A549 (cell line): ENCODE measurements around the gene NFIX. TPM values are rescaled to one million over a fixed set of nuclear protein-coding genes. Genes with fewer than 3 reads are reported as not detected.

Experiments used
- ATAC-seq, 2 experiments: fragments of 200-7000 bp in 1 of 2; fragments of >200 bp in 1 of 2; cut with Nextera tagmentation in 1 of 2; cut with Tn5 transposase in 1 of 2; 3 replicates each; pipeline versions ENCODE4 v1.8.0 to v1.9.1; 2018 to 2020; ENCODE audit warnings: mild to moderate bottlenecking in 1 of 2, moderate library complexity in 1 of 2
- CTCF ChIA-PET: fragments of 300-600 bp; sonication (Branson Sonifier 250); formaldehyde crosslinking; extraction: SDS; loops from one replicate; lab custom pipeline; 2021; ENCODE audit warnings: antibody characterized with exemption, inconsistent platforms; lab: Yijun Ruan, JAX
- POLR2A ChIA-PET: fragments of 350-600 bp; formaldehyde crosslinking; extraction: SDS; loops from one replicate; lab custom pipeline; 2021; ENCODE audit warnings: antibody characterized with exemption, inconsistent platforms; lab: Yijun Ruan, JAX
- DNase-seq, 2 experiments: peaks; one replicate each; pipeline versions ENCODE4 v3.0.0 to v3.0.0-alpha.2; 2011 to 2016; ENCODE audit warnings: low read depth in 1 of 2, low spot score in 1 of 2
- FAIRE-seq: peaks from 2 replicates; lab custom pipeline; 2011; peaks lifted over from hg19 to GRCh38; lab: Jason Lieb, UNC
- H3K27ac ChIP-seq, 2 experiments: fragments of >200 bp; sonication (Bioruptor Twin); formaldehyde crosslinking; 3 replicates each; pipeline ENCODE4 v1.5.1; 2016 to 2017
- H3K4me1 ChIP-seq: fragments of >200 bp; sonication (Bioruptor Twin); formaldehyde crosslinking; 3 replicates; pipeline ENCODE4 v1.6.1; 2016
- H3K4me2 ChIP-seq: fragments of >200 bp; sonication (Bioruptor Twin); formaldehyde crosslinking; 3 replicates; pipeline ENCODE4 v1.6.1; 2016
- H3K4me3 ChIP-seq: fragments of >200 bp; sonication (Bioruptor Twin); formaldehyde crosslinking; 3 replicates; pipeline ENCODE4 v1.5.1; 2016
- H3K9me3 ChIP-seq: fragments of >200 bp; sonication (Bioruptor Twin); formaldehyde crosslinking; 3 replicates; pipeline ENCODE4 v1.6.1; 2016
- ATOH8 ChIP-seq: fragments of 250-450 bp; sonication (Bioruptor Pico); IDR thresholded peaks from 2 replicates; pipeline ENCODE4 v1.5.0; 2020; ENCODE audit warnings: low read depth, mild to moderate bottlenecking, moderate library complexity
- BHLHE40 ChIP-seq: IDR thresholded peaks from 2 replicates; pipeline ENCODE4 v1.6.1; 2012; ENCODE audit warnings: low read depth, low read length, inconsistent platforms
- CEBPB ChIP-seq, 2 experiments: fragments of >200 bp in 1 of 2; sonication (Bioruptor Twin) in 1 of 2; formaldehyde crosslinking in 1 of 2; IDR thresholded peaks; 2 replicates each; pipeline ENCODE4 v1.6.1; 2012 to 2016
- CHD2 ChIP-seq: fragments of 150-350 bp; IDR thresholded peaks from 2 replicates; pipeline ENCODE4 v1.6.1; 2014; ENCODE audit warnings: low read length; ENCODE audit not compliant: partially characterized antibody
- EHF ChIP-seq: fragments of 250-450 bp; sonication (Bioruptor Pico); IDR thresholded peaks from 2 replicates; pipeline ENCODE4 v1.5.0; 2020; ENCODE audit warnings: mild to moderate bottlenecking
- FOSB ChIP-seq: fragments of 250-450 bp; sonication (Bioruptor Pico); IDR thresholded peaks from 2 replicates; pipeline ENCODE4 v1.5.0; 2020; ENCODE audit warnings: mild to moderate bottlenecking, moderate library complexity
- FOSL2 ChIP-seq, 2 experiments: fragments of 450-650 bp in 1 of 2; fragments of >200 bp in 1 of 2; sonication (Bioruptor Twin) in 1 of 2; formaldehyde crosslinking; IDR thresholded peaks; 2 replicates each; pipeline versions ENCODE4 v1.5.0 to v1.6.1; 2016 to 2020; ENCODE audit warnings: mild to moderate bottlenecking in 1 of 2, moderate library complexity in 1 of 2
- GATA3 ChIP-seq: IDR thresholded peaks from 2 replicates; pipeline ENCODE4 v1.6.1; 2012; ENCODE audit warnings: borderline replicate concordance
- HEYL ChIP-seq: fragments of 250-450 bp; sonication (Bioruptor Pico); IDR thresholded peaks from 2 replicates; pipeline ENCODE4 v1.8.0; 2021; ENCODE audit warnings: mild to moderate bottlenecking, moderate library complexity
- HMGXB4 ChIP-seq: fragments of 250-450 bp; sonication (Bioruptor Pico); IDR thresholded peaks from 2 replicates; pipeline ENCODE4 v1.5.0; 2021; ENCODE audit warnings: mild to moderate bottlenecking, moderate library complexity, borderline replicate concordance
- HOXB13 ChIP-seq: fragments of 250-450 bp; sonication (Bioruptor Pico); IDR thresholded peaks from 2 replicates; pipeline ENCODE4 v1.5.0; 2020; ENCODE audit warnings: low read depth, mild to moderate bottlenecking, moderate library complexity
- HOXB5 ChIP-seq: fragments of 250-450 bp; sonication (Bioruptor Pico); IDR thresholded peaks from 2 replicates; pipeline ENCODE4 v1.5.0; 2020; ENCODE audit warnings: mild to moderate bottlenecking, moderate library complexity
- JUN ChIP-seq, 2 experiments: fragments of >200 bp; sonication (Bioruptor Twin); formaldehyde crosslinking; IDR thresholded peaks; 2 replicates in 1 of 2; 3 replicates in 1 of 2; pipeline ENCODE4 v1.6.1; 2016 to 2017
- KDM5A ChIP-seq: fragments of 200-600 bp; sonication (generic); IDR thresholded peaks from 2 replicates; pipeline ENCODE4 v1.6.1; 2016; ENCODE audit warnings: antibody characterized with exemption, mild to moderate bottlenecking
- MAFK ChIP-seq: fragments of 450-650 bp; IDR thresholded peaks from 2 replicates; pipeline ENCODE4 v1.6.1; 2014; ENCODE audit not compliant: partially characterized antibody
- MAX ChIP-seq: IDR thresholded peaks from 2 replicates; pipeline ENCODE4 v1.6.1; 2012
- MYC ChIP-seq: IDR thresholded peaks from 2 replicates; pipeline ENCODE4 v1.6.1; 2012; ENCODE audit warnings: mild to moderate bottlenecking, inconsistent platforms, low read length, improper control_type of control experiment, borderline replicate concordance
- NFE2L2 ChIP-seq: fragments of 150-350 bp; conservative IDR thresholded peaks from 2 replicates; pipeline ENCODE4 v1.6.1; 2014; ENCODE audit warnings: low read length
- NPAS2 ChIP-seq: fragments of 250-450 bp; sonication (Bioruptor Pico); IDR thresholded peaks from 2 replicates; pipeline ENCODE4 v1.8.0; 2022; ENCODE audit warnings: mild to moderate bottlenecking, moderate library complexity, borderline replicate concordance
- RAD21 ChIP-seq, 2 experiments: fragments of >200 bp in 1 of 2; sonication (Bioruptor Twin) in 1 of 2; formaldehyde crosslinking in 1 of 2; IDR thresholded peaks in 1 of 2; conservative IDR thresholded peaks in 1 of 2; 2 replicates in 1 of 2; 3 replicates in 1 of 2; pipeline ENCODE4 v1.6.1; 2012 to 2018; ENCODE audit warnings: inconsistent platforms in 1 of 2
- REST ChIP-seq: fragments of 200-600 bp; sonication (generic); IDR thresholded peaks from 2 replicates; pipeline ENCODE4 v1.6.1; 2016; ENCODE audit warnings: antibody characterized with exemption, mild to moderate bottlenecking, moderate library complexity
- RFX5 ChIP-seq: fragments of 450-650 bp; IDR thresholded peaks from 2 replicates; pipeline ENCODE4 v1.7.1; 2014; ENCODE audit warnings: antibody characterized with exemption, mild to moderate bottlenecking, moderate library complexity
- SMC3 ChIP-seq: fragments of >200 bp; sonication (Bioruptor Twin); formaldehyde crosslinking; IDR thresholded peaks from 3 replicates; pipeline ENCODE4 v1.6.1; 2018; ENCODE audit warnings: inconsistent platforms
- SREBF2 ChIP-seq: fragments of 450-650 bp; IDR thresholded peaks from 2 replicates; pipeline ENCODE4 v1.6.1; 2014; ENCODE audit warnings: mild to moderate bottlenecking, moderate library complexity
- TFCP2L1 ChIP-seq: fragments of 250-450 bp; sonication (Bioruptor Pico); IDR thresholded peaks from 2 replicates; pipeline ENCODE4 v1.5.0; 2021; ENCODE audit warnings: mild to moderate bottlenecking
- ZFP36 ChIP-seq: fragments of 450-650 bp; IDR thresholded peaks from 2 replicates; pipeline ENCODE4 v1.6.1; 2014; ENCODE audit warnings: borderline replicate concordance; ENCODE audit not compliant: partially characterized antibody
- ZNF302 ChIP-seq: fragments of 250-450 bp; sonication (Bioruptor Pico); IDR thresholded peaks from 2 replicates; pipeline ENCODE4 v1.9.0; 2021; ENCODE audit warnings: inconsistent platforms, mild to moderate bottlenecking, moderate library complexity
- WGBS: methylation state at CpG from one replicate; pipeline ENCODE4 v1.1.6; 2017; ENCODE audit errors: missing lambda C conversion rate; 5-methylcytosine and 5-hydroxymethylcytosine counted together
- polyA plus RNA-seq, 4 experiments: library from polyadenylated mRNA; depleted of rRNA in 3 of 4; stranded (reverse); fragments of >200 nt; fragmentation: RNase III in 1 of 4; extraction: RNeasy Plus Mini Kit Qiagen cat#74134 plus additional on column Dnase treatment in 1 of 4; gene quantifications; 2 replicates in 3 of 4; 3 replicates in 1 of 4; pipeline ENCODE4 v1.2.3, GENCODE V29; 2011 to 2017
- TF ChIP-seq, protein P1 (sequence below): fragments of >200 bp; sonication (Bioruptor Twin); formaldehyde crosslinking; IDR thresholded peaks from 3 replicates; pipeline ENCODE4 v1.5.1; 2016

NFIX gene
- polyA plus RNA-seq, 2 of the 4 experiments (the other 2 are of a cell fraction) = 0.52 to 3.0 TPM

DNA sequence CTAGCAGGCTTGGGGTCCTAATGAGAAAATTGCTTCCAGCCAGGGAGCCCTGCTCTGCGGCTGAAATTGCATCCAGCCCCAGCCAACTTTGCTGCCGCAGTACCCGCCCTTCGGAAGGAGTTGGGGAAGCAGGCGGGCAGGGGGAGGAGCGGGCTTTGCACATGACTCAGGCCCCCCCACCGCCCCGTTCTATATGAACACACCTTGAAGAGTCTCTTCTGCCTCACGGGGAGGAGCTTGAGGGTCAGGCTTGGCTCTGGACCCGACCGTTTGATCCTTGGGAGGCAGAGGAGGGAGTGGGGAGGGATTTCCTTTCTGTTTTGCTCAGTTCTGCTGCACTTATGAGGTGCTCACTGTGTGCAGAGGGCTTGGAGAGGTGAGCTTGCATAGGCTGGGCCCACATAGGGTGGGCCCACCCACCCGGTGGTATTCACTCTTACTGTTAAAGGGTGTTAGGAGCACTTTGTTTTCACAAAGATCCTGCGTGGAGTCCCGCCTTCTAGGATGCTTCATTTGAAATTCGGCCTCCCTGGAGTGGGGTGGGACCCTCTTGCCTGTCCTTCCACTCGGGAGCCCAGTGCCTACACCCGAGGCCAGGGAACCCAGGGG is 60.9 kb downstream of the NFIX start:
- ATAC-seq (no peak), FAIRE-seq (no peak), DNase-seq (no peak)
- Histone ChIP-seq H3K9me3 (no peaks in the 10 kb centered on the region), H3K4me3 (no peak overlapping the region), H3K27ac (peak overlapping the region in 1 of 2 experiments; percentile 82; a peak in 1 of 6 replicates), H3K4me2 (no peak overlapping the region), H3K4me1 (peaks cover 44% of the 10 kb centered on the region)
- WGBS = 79% methylated on average over 16 of the region's 17 CpGs
- POLR2A ChIA-PET = no interaction called here
- TF ChIP-seq ZNF302 (no peak), FOSB (CRISPR knock-in tag) (no peak), NFE2L2 (no peak), ZFP36 (no peak), RFX5 (no peak), HOXB13 (CRISPR knock-in tag) (no peak), RAD21 (conservative IDR thresholded peaks at IDR 0.05 in 1 of 2, IDR thresholded peaks at IDR 0.05 in 1 of 2) (no peak), TFCP2L1 (no peak), MAFK (no peak), REST (no peak)
- TF ChIP-seq, protein P1, sequence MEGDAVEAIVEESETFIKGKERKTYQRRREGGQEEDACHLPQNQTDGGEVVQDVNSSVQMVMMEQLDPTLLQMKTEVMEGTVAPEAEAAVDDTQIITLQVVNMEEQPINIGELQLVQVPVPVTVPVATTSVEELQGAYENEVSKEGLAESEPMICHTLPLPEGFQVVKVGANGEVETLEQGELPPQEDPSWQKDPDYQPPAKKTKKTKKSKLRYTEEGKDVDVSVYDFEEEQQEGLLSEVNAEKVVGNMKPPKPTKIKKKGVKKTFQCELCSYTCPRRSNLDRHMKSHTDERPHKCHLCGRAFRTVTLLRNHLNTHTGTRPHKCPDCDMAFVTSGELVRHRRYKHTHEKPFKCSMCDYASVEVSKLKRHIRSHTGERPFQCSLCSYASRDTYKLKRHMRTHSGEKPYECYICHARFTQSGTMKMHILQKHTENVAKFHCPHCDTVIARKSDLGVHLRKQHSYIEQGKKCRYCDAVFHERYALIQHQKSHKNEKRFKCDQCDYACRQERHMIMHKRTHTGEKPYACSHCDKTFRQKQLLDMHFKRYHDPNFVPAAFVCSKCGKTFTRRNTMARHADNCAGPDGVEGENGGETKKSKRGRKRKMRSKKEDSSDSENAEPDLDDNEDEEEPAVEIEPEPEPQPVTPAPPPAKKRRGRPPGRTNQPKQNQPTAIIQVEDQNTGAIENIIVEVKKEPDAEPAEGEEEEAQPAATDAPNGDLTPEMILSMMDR = no peak
- CTCF ChIA-PET = interaction anchor here (0.8 to 8.8 kb wide), 6 partner anchors 12 to 78 kb away, joined by 3 to 121 read pairs (median 6); no protein-coding TSS in a partner anchor

GRCh38 chr19:13057147-13057572 is 61.9 kb downstream of the NFIX start:
- CTCF ChIA-PET = interaction anchor here (1.1 to 9.6 kb wide), 12 partner anchors 11 to 92 kb away, joined by 3 to 127 read pairs (median 8); no protein-coding TSS in a partner anchor
- FAIRE-seq = no peak
- WGBS = 68% methylated on average over 14 of the region's 15 CpGs
- TF ChIP-seq FOSL2 (IDR thresholded peaks at IDR 0.05) = no peak
- no peak for TF ChIP-seq FOSL2 (CRISPR knock-in tag; IDR thresholded peaks at IDR 0.05)
- TF ChIP-seq ATOH8 = no peak
- TF ChIP-seq NPAS2 = no peak
- TF ChIP-seq JUN (IDR thresholded peaks at IDR 0.05) = no peak
- no peak for TF ChIP-seq BHLHE40
- TF ChIP-seq GATA3 = no peak
- no peak for TF ChIP-seq HMGXB4 (CRISPR knock-in tag)
- TF ChIP-seq CHD2 = no peak
- no peak for TF ChIP-seq SMC3
- no peak for TF ChIP-seq KDM5A
- no peak for TF ChIP-seq CEBPB (IDR thresholded peaks at IDR 0.05)
- TF ChIP-seq EHF (CRISPR knock-in tag) = no peak
- no peak for TF ChIP-seq HOXB5 (CRISPR knock-in tag)
- no peak for TF ChIP-seq HEYL (CRISPR knock-in tag)
- TF ChIP-seq SREBF2 = no peak
- TF ChIP-seq MAX = no peak
- no peak for TF ChIP-seq MYC
- TF ChIP-seq, all 56 proteins: peak for 0
- POLR2A ChIA-PET = no interaction called here
- H3K4me3 ChIP-seq = no peak overlapping the region
- H3K27ac ChIP-seq = no peak overlapping the region
- H3K4me1 ChIP-seq = peaks cover 42% of the 10 kb centered on the region
- DNase-seq (no peak), ATAC-seq (no peak)
- no peaks in the 10 kb centered on the region for H3K9me3 ChIP-seq
- H3K4me2 ChIP-seq = no peak overlapping the region
